NCI-H187 treated with DMSO at 0.1 percent for 48 hours (cell line): ENCODE measurements around the gene PTPRE.

Experiments
- DNase-seq: peaks from one replicate; lab custom pipeline; 2025; lab: John Stamatoyannopoulos, UW

PTPRE gene

DNA sequence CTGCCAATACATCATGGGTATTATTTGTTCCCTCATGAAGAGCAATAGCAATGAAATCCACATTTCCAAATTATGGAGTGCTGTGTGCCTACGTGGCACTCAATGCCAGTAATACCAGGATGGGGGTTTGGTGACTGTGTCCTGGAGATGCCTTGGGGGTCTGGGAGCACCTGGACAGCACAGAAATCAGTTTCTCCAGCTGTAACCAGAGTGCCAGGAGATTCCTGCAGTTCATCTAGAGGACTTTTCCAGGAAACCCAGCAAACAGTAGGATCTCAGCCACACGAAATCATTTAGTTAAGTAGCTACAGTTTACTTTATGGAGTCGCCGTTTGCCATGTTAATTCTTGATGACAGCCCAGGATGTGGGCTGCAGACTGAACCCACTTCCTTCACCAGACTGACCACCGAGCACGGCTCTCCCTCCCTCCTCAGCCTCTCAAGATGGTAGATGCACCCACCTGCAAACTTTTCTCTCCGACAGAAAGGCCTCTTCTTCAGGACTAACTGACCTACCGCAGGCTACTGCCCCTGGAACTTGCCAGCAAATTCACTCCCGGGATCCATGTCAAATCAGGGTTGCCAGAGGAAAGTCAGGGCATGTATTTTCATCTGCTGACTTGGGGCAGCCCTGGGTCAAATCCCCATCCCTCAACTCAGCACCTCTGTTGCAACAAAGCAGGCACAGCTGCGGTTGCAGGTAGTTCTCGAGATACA lies 189.0 kb downstream of the PTPRE start:
- DNase-seq, result no peak

DNA sequence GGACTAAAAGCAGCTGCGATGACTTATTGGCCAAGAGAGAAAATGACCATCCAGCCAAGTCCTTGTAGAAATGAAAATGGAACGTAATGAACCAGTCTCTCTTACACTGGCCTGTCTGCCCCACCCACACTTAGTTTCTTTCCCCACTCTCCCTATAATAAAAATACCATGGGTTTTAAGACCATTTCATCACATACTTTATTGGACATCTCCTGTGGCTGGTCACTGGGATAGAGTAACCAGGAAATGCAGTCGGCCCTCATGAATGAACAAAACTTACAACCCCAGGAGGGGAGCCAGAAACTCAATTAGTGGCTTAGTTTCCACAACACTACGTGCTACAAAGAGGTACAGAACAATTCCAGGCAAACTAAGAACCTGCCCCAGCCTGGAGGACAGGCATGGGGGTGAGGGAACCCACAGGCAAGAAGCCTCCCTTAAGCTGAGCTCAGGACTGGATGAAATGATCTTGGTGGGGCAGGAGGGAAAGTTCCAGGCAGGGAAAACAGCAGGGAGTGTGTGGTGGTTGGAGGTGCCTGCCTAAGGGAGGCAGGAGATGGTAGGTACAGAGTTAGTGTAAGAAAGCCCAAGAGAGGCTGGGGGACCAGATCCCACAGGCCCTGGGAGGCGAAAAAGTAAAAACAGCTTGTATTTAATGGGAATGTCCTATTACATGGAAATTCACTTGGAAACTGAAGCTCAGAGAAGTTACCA lies 189.7 kb downstream of the PTPRE start:
- DNase-seq, result no peak

DNA sequence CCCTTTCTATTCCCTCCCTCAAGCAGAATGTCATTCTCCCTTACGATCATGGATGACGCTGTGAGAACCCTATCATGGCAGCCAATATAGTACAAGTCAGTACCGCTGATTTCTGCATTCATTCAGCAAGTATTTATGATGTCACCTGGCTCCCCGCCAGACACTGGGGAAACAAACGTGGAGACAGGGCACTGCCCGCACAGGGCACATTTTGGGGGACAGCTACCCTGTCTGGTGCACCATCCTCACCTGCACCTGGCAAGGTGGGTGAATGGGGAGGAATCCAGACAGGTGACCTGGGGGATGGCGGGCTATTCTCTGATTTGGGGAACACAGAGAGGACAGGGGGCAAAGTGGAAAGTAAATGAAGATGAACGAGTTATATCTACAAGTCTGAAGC lies 190.9 kb downstream of the PTPRE start:
- DNase-seq, result no peak

- DNase-seq, result no peak
Observed at GRCh38 chr10:128098631-128099030, 191.7 kb downstream of the PTPRE start.

GRCh38 chr10:128099901-128100300 lies 193.0 kb downstream of the PTPRE start:
- no peak for DNase-seq

- DNase-seq, result no peak
Observed at GRCh38 chr10:128101901-128102300, 195.0 kb downstream of the PTPRE start.

- no peak for DNase-seq
Observed at GRCh38 chr10:128102480-128103228, 195.8 kb downstream of the PTPRE start.

DNA sequence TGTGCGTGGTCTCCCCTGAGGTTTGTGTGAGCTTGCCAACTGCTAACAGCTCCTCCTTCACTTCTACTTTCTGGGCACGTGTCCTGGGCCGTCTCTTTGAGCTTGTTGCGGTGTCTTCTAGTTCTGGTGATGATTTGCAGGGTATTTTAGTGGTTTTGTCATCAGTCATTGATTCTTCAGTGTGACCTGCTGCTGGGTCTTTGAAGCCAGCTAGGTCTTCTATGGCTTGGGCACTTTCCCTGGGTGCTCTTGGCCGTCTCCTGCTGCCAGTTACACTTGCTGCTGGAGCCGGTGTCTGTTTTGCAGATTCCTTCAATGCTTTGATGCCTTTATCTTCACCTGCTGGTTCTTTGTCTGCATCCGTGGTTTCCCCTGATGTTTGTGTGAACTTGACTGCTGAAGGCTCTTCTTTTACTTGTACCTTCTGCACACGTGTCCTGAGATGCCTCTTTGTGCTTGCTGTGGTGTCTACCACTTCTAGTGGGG lies 196.4 kb downstream of the PTPRE start:
- no peak for DNase-seq

DNA sequence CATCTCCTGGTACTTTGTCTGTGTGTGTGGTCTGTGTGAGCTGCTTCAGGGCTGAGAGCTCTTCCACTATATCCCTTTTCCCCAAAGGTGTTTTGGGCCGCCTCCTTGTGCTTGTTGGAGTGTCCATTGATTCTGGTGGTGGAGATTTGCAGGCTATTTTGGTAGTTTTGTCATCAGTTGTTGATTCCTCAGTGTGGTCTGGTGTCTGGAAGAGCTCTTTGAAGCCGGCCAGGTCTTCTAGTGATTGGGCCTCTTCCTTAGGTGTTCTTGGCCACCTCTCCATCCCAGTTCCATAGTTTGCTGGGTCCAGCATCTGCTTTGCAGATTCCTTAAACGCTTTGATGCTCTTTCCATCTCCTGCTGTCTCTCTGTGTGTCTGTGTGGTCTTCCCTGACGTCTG lies 198.5 kb downstream of the PTPRE start:
- DNase-seq, result no peak

DNA sequence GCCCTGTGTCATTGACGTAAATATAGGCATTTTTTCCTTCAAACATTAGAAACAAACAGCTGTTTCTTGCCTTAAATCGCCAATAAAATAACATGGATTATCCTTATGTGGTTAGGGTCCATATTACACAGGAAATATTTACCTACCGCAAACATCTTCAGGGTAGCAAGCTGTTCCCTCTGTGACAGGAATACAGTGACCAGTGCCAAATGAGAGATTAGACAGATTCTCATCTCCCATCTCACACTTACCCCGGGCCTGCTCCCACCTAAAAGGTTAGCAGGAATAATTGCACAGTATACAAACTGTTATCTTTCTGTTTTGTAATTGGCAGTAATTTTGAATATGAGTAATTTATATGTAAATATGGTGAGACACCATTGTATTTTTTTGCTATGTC lies 202.8 kb downstream of the PTPRE start:
- no peak for DNase-seq

DNA sequence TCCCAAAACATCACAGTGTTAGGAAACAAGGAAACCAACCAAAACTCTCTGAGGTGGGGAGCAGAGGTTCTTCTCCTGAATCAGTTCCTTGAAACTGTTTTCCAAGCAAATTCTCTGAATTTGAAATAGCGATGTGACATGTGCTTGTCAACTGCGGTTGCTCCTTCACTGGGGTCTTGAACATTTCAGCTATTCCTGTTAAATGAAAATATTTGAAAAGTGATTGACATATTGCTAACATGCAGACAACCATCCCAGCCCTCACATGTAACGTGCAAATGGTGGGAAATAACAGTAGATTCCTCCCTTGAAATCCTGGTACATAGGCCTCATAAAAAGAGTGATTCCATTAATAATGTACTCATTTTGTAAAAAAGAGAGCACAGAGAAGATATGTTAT lies 203.4 kb downstream of the PTPRE start:
- no peak for DNase-seq

DNA sequence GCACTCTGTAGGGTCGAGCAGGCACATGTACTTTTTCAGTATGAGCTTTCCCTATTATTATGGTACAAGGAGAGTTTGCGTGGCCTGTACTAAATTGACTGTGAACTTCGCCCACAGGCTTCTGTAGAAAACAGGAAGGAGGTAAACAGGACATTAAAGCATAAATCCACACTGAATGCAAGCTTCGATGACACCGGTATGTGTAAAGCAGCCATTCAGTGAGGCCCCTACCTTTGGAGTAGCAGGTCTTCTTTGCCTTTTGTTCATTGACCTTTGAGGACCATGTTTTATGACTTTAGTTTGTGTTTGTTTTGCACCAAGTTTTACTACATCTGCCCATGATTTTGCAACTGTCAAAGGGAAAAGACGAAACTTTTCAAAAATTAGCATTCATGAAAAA lies 204.8 kb downstream of the PTPRE start:
- no peak for DNase-seq

- DNase-seq, result no peak
Observed at GRCh38 chr10:128113026-128113425, 206.1 kb downstream of the PTPRE start.

GRCh38 chr10:128114901-128115300 lies 208.0 kb downstream of the PTPRE start:
- no peak for DNase-seq

DNA sequence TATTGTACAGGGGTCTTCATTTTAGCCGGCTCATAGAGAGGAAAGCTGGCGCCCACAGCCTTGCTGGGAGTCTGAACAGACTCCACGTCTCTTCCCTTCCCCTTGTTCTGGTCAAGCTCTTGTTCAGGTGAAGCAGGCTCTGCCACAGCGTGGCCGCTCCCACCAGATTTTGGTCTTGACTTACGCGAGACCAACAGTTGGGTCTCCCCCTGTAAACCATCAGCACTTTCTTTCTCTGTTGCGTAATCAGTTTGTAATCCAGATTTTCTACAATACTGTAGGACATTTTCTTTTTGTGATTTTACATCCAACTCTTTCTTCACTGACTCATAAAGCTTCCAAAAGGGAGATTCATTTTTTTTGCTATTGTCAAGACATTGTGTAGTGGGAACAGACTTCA lies 208.5 kb downstream of the PTPRE start:
- no peak for DNase-seq

- DNase-seq, result no peak
Observed at GRCh38 chr10:128116187-128116586, 209.3 kb downstream of the PTPRE start.

DNA sequence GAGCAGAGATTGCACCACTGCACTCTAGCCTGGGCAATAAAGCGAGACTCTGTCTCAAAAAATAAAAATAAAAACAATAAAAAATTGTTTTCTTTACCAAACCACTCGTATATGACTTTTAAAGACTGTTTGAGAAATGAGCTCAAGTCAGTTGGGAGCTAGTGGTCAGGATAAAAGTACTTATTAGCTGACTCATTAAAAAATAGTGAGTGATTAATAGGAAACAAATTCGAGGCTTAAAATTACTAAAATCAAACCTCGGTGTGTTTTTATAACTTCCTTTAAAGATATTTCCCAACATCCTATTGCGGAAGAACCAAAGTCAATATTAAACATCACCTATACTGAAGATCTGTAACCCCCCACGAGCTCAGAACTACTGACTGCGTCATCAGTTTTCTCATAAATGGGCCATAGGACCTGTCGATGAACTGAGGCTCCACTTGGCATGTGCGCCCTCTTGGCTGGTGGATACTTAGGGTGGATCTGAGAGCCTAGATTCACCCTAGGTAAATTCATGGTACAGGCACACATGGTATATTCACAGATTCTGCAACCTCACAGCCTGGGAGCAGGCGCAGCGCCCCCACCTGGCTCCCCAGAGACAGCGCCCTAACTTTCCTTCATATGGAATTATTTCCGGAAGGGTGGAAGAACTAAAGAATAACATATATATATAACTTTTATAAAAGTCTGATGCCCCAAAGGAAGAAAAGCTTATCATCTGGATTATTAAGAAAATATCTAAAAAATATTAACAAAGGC lies 210.1 kb downstream of the PTPRE start:
- no peak for DNase-seq

- no peak for DNase-seq
Observed at GRCh38 chr10:128121750-128122412, 215.0 kb downstream of the PTPRE start.

DNA sequence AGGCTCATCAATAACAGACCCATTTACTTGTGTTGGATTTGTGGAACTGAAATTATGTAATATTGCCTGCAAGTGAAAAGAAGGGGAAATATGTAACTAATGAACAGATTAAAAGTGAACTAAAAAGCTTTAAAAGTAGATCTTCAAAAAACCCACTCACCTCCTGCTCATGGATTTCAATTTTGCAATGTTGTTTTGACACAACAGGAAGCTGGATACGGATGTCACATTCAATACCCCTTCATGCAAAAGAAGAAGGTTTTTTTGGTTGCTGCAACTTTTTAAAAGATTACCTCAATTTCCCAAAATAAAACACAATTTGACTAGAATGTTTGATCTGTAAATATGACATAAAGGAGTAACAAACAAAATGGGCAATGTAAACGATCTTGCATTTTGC lies 216.0 kb downstream of the PTPRE start:
- no peak for DNase-seq

GRCh38 chr10:128123846-128124245 lies 216.9 kb downstream of the PTPRE start:
- no peak for DNase-seq

- no peak for DNase-seq
Observed at GRCh38 chr10:128124813-128125403, 218.0 kb downstream of the PTPRE start.
